Natural killer cell (primary cell): Measurements from ENCODE around the gene TMEM120A. TPM values are rescaled to one million over a fixed set of nuclear protein-coding genes. Genes with fewer than 3 reads are reported as not detected.

Experiments
- ATAC-seq, 3 donors: fragments of 150-1000 bp in 2 of 3; fragments of 200-7000 bp in 1 of 3; cut with Tn5 transposase; 1 replicate in 1 of 3; 2 replicates in 2 of 3; pipeline ENCODE4 v1.10.0; 2021; ENCODE audit warnings: mild to moderate bottlenecking in 2 of 3, moderate library complexity in 2 of 3
- DNase-seq, 2 donors: peaks; one replicate each; pipeline versions ENCODE4 v3.0.0 to v3.0.0-alpha.2; 2013 to 2021; ENCODE audit warnings: mixed read lengths in 1 of 2
- H3K27ac ChIP-seq: one replicate; pipeline ENCODE4 v1.5.1; 2013; ENCODE audit warnings: mild to moderate bottlenecking, low read length
- H3K27me3 ChIP-seq: one replicate; pipeline ENCODE4 v1.6.1; 2013; ENCODE audit warnings: low read length; ENCODE audit not compliant: control insufficient read depth, insufficient read depth
- H3K36me3 ChIP-seq: one replicate; pipeline ENCODE4 v1.6.1; 2013; ENCODE audit warnings: low read length; ENCODE audit not compliant: control insufficient read depth, insufficient read depth
- H3K4me1 ChIP-seq: one replicate; pipeline ENCODE4 v1.6.1; 2013; ENCODE audit warnings: low read length; ENCODE audit not compliant: control insufficient read depth, insufficient read depth
- H3K4me3 ChIP-seq: one replicate; pipeline ENCODE4 v1.5.1; 2013; ENCODE audit warnings: low read length
- H3K9me3 ChIP-seq: one replicate; pipeline ENCODE4 v1.6.1; 2013; ENCODE audit warnings: low read length; ENCODE audit not compliant: control insufficient read depth, insufficient read depth
- H3K27ac Mint-ChIP-seq, 2 donors: one replicate each; pipeline ENCODE4 v1.8.0; 2022; ENCODE audit warnings: mild to moderate bottlenecking in 2 of 2, mixed read lengths in 2 of 2, moderate library complexity in 1 of 2
- H3K27me3 Mint-ChIP-seq, 2 donors: one replicate each; pipeline ENCODE4 v1.8.0; 2022; ENCODE audit warnings: low read depth in 2 of 2, mixed read lengths in 2 of 2
- H3K36me3 Mint-ChIP-seq: one replicate; pipeline ENCODE4 v1.8.0; 2022; ENCODE audit warnings: mixed read lengths
- H3K4me1 Mint-ChIP-seq, 2 donors: one replicate each; pipeline ENCODE4 v1.8.0; 2022; ENCODE audit warnings: mixed read lengths in 2 of 2
- H3K4me3 Mint-ChIP-seq: one replicate; pipeline ENCODE4 v1.8.0; 2022; ENCODE audit warnings: mild to moderate bottlenecking, moderate library complexity, mixed read lengths
- H3K9me3 Mint-ChIP-seq, 2 donors: one replicate each; pipeline ENCODE4 v1.8.0; 2022; ENCODE audit warnings: mixed read lengths in 2 of 2
- WGBS: methylation state at CpG from one replicate; pipeline ENCODE4 v1.1.7; 2013; ENCODE audit warnings: missing lambda C conversion rate; ENCODE audit not compliant: insufficient coverage; 5-methylcytosine and 5-hydroxymethylcytosine counted together
- intact Hi-C: fragments of 100-400 bp; cut with micrococcal nuclease; formaldehyde crosslinking; loops from one replicate; pipeline ENCODE4 v1.14.2; 2022
- total RNA-seq, 4 donors: library from RNA; stranded (reverse); fragments of 120-200 nt in 1 of 4; gene quantifications; one replicate each; pipeline versions ENCODE4 v1.2.3 to v1.2.4, GENCODE V29; 2013 to 2022
- TF ChIP-seq, protein P1 (sequence below): fragments of 200-600 bp; IDR thresholded peaks from one replicate; pipeline ENCODE4 v1.8.0; 2022; ENCODE audit warnings: antibody characterized with exemption

The TMEM120A gene
- total RNA-seq, 3 donors from 2014 or later (not counting 1 experiment from before 2014, with no cell fraction given): 24.3 to 38.1 (median 34.6) TPM

GRCh38 chr7:75938921-75939320 is 55.5 kb downstream of the TMEM120A start:
- Mint-ChIP-seq H3K4me3 (no peak overlapping the region), H3K4me1 (peaks cover 5 to 6% of the 10 kb centered on the region in 2 donors), H3K36me3 (peaks cover 6% of the 10 kb centered on the region), H3K9me3 (peaks cover 0 to under 1% of the 10 kb centered on the region in 2 donors), H3K27me3 (no peaks in the 10 kb centered on the region), H3K27ac (no peak overlapping the region)
- DNase-seq (no peak), ATAC-seq (no peak)
- Histone ChIP-seq H3K9me3 (peaks cover 3% of the 10 kb centered on the region), H3K27ac (no peak overlapping the region), H3K27me3 (no peaks in the 10 kb centered on the region), H3K4me1 (no peaks in the 10 kb centered on the region), H3K4me3 (no peak overlapping the region), H3K36me3 (no peaks in the 10 kb centered on the region)
- intact Hi-C loops: no loop called here
- TF ChIP-seq, protein P1, sequence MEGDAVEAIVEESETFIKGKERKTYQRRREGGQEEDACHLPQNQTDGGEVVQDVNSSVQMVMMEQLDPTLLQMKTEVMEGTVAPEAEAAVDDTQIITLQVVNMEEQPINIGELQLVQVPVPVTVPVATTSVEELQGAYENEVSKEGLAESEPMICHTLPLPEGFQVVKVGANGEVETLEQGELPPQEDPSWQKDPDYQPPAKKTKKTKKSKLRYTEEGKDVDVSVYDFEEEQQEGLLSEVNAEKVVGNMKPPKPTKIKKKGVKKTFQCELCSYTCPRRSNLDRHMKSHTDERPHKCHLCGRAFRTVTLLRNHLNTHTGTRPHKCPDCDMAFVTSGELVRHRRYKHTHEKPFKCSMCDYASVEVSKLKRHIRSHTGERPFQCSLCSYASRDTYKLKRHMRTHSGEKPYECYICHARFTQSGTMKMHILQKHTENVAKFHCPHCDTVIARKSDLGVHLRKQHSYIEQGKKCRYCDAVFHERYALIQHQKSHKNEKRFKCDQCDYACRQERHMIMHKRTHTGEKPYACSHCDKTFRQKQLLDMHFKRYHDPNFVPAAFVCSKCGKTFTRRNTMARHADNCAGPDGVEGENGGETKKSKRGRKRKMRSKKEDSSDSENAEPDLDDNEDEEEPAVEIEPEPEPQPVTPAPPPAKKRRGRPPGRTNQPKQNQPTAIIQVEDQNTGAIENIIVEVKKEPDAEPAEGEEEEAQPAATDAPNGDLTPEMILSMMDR: no peak
- 95% methylated on average over 6 of the region's 6 CpGs for WGBS

DNA sequence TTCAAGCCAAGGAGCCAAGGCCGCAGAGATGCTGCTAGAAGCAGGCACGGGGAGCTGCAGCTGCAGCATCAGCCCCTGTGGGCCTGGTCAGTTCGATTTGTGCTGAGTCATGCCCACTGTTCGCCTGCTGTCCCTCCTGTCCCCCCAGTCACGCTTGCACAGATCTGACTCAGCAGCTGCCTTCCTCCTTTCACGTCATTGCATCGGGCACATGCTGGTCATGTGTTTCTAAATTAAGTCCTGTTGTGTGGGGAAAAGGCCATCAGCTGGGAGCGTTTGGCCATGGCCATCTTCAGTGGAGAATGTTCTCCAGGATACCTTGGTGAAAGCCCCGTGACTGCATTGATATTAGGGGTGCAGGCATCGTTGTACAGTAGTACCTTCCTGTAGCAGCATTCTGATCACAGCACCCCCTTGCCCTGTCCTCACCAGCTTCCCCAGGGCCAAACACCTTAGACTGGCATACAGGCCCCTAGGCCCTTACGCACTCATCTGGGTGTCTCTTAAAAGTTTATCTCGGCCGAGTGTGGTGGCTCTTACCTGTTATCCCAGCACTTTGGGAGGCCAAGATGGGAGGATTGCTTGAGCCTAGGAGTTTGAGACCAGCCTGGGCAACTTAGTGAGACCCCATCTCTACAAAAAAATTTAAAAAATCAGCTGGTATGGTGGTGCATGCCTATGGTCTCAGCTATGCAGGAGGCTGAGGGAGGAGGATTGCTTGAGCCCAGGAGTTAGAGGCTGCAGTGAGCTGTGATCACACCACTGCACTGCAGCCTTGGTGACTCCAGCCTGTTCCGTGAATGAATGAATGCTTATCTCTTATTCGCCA is 56.2 kb downstream of the TMEM120A start:
- peaks cover 0 to 2% of the 10 kb centered on the region in 2 donors for H3K9me3 Mint-ChIP-seq
- Histone ChIP-seq H3K27me3 (no peaks in the 10 kb centered on the region), H3K9me3 (peaks cover 3% of the 10 kb centered on the region), H3K4me1 (no peaks in the 10 kb centered on the region), H3K36me3 (no peaks in the 10 kb centered on the region), H3K4me3 (no peak overlapping the region), H3K27ac (no peak overlapping the region)
- H3K36me3 Mint-ChIP-seq: peaks cover 10% of the 10 kb centered on the region
- TF ChIP-seq, protein P1: no peak
- no peak overlapping the region for H3K4me3 Mint-ChIP-seq
- H3K27ac Mint-ChIP-seq: no peak overlapping the region
- peaks cover 5 to 10% of the 10 kb centered on the region in 2 donors for H3K4me1 Mint-ChIP-seq
- WGBS: 91% methylated on average over 15 of the region's 15 CpGs
- ATAC-seq (no peak), DNase-seq (no peak)
- H3K27me3 Mint-ChIP-seq: no peaks in the 10 kb centered on the region
- intact Hi-C loops: no loop called here

Other genes with a start within 250 kb of the TMEM120A start
- gene CCL26, start 222.4 kb downstream of the TMEM120A start, total RNA-seq: not detected
- not detected for gene CCL24, start 180.8 kb downstream of the TMEM120A start, total RNA-seq
- 10 to 100 TPM; 45.2 to 74.3 (median 61.9) TPM for gene RHBDD2, start 115.6 kb downstream of the TMEM120A start, total RNA-seq
- gene POR, start 79.4 kb downstream of the TMEM120A start, total RNA-seq: 10 to 100 TPM; 56.0 to 60.5 (median 58.3) TPM
- gene STYXL1, start 53.4 kb upstream of the TMEM120A start, total RNA-seq: 10 to 100 TPM; 15.1 to 33.2 (median 18.8) TPM
- 10 to 100 TPM; 75.9 to 95.0 (median 93.9) TPM for gene MDH2, start 53.5 kb upstream of the TMEM120A start, total RNA-seq
- gene SRRM3, start 207.3 kb upstream of the TMEM120A start, total RNA-seq: not detected